GM19238 (cell line): Measurements from ENCODE around the gene TANGO6.
"Not testable (repeated sequence)": the region's sequence is repeated elsewhere in the genome, so short reads cannot be mapped to it uniquely, and the experiment has no call there.

Experiments used
- DNase-seq: peaks from one replicate; pipeline ENCODE4 v3.0.0; 2011; ENCODE audit warnings: low spot score; ENCODE audit not compliant: insufficient read length

Gene TANGO6

DNA sequence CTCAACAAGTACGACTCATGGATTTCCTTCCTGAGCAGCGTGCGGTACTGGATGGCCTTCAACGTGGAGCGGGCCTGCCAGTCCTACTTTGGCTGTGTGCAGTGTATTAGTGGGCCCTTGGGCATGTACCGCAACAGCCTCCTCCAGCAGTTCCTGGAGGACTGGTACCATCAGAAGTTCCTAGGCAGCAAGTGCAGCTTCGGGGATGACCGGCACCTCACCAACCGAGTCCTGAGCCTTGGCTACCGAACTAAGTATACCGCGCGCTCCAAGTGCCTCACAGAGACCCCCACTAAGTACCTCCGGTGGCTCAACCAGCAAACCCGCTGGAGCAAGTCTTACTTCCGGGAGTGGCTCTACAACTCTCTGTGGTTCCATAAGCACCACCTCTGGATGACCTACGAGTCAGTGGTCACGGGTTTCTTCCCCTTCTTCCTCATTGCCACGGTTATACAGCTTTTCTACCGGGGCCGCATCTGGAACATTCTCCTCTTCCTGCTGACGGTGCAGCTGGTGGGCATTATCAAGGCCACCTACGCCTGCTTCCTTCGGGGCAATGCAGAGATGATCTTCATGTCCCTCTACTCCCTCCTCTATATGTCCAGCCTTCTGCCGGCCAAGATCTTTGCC is 271.1 kb downstream of the TANGO6 start:
- DNase-seq: no peak

GRCh38 chr16:69114976-69115355 is 271.6 kb downstream of the TANGO6 start:
- DNase-seq: no peak

GRCh38 chr16:69115361-69115760 is 272.0 kb downstream of the TANGO6 start:
- DNase-seq: no peak

- no peak for DNase-seq
Observed at GRCh38 chr16:69115837-69116236, 272.5 kb downstream of the TANGO6 start.

GRCh38 chr16:69116256-69116875 is 273.0 kb downstream of the TANGO6 start:
- DNase-seq: no peak

GRCh38 chr16:69116906-69117305 is 273.6 kb downstream of the TANGO6 start:
- DNase-seq: no peak

GRCh38 chr16:69118468-69118867 is 275.1 kb downstream of the TANGO6 start:
- no peak for DNase-seq

GRCh38 chr16:69118994-69119393 is 275.7 kb downstream of the TANGO6 start:
- no peak for DNase-seq

GRCh38 chr16:69119536-69119935 is 276.2 kb downstream of the TANGO6 start:
- no peak for DNase-seq

DNA sequence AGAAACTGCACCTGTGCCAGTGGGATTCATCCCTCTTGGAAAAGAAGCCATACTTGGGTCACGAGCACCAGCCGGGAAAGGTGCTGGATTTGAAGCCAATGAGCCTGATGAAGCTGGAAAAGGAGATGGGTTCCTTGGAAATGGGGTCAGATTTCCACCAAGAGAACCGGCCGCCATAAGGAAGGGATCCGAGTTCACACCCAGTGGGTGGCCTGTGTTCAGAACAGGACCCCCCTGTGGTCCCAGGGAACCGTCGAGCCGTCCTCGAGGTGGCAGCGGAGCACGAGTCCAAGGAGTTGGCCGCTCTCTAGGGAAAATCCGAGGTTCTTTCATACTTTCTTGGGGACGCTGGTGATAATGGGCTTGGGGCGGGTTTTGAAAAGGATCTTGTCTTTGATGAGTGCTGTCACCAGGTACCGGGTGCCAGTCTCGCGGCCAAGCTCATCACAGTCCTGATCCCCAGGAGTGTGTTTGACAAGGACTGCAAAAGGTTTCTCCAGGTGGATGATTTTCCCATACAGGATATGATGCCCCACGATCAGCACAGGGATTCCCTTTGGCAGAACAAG is 276.8 kb downstream of the TANGO6 start:
- no peak for DNase-seq

DNA sequence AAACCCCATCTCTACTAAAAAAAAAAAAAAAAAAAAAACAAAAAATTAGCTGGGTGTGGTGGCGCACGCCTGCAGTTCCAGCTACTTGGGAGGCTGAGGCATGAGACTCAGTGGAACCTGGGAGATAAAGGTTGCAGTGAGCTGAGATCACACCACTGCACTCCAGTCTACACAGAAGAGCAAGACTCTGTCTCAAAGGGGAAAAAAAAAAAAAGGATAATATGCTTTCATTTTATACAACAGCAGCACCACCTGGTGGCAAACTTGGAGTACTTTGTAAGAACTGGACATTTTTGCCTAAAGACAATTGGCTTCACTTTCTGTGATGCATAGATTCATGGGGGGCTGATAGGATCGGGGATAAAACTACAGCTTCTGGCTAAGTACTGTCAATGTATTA is 280.6 kb downstream of the TANGO6 start:
- peak; percentile 45 for DNase-seq

DNA sequence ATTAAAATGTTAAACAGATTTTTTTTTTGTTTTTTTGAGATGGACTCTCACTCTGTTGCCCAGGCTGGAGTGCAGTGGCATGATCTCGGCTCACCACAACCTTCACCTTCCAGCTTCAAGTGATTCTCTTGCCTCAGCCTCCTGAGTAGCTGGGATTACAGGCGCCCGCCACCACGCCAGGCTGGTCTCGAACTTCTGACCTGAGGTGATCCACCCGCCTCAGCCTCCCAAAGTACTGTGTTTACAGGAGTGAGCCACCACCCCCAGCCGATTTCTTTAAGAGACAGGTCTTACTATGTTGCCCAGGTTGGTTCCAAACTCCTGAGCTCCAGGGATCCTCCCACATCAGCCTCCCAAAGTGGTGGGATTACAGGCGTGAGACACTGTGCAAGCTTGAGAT is 281.1 kb downstream of the TANGO6 start:
- not testable (repeated sequence) for DNase-seq

GRCh38 chr16:69124961-69125360 is 281.6 kb downstream of the TANGO6 start:
- DNase-seq: not testable (repeated sequence)

DNA sequence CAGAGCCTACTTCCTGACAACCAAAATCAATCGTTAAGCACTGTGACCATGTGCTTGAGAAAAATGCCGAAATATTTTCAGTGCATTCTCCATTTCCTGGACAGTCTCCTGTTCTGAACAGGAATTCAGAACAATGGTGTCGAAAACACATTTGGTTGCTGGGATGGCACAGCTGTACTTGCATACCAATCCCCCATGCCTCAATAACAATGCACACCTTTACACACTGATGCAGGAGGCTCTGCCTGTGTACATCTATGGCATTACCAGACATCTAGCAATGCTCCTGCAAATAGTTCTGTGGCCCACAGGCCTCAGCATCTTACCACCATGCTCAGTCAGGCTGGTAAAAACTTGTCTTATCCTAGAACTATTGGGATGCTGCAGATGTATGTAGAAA is 282.9 kb downstream of the TANGO6 start:
- no peak for DNase-seq

DNA sequence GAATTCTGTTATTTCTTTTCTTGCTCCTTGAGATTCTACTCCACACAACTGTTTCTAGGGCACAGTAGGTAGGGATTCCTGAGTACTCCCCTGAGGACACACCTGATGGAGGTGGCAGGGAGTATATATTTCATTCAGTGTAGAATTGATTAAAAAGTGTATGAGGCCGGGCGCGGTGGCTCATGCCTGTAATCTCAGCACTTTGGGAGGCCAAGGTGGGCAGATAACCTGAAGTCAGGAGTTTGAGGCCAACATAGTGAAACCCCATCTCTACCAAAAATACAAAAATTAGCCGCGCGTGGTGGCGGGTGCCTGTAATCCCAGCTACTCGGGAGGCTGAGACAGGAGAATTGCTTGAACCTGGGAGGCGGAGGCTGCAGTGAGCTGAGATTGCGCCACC is 283.5 kb downstream of the TANGO6 start:
- DNase-seq: not testable (repeated sequence)

DNA sequence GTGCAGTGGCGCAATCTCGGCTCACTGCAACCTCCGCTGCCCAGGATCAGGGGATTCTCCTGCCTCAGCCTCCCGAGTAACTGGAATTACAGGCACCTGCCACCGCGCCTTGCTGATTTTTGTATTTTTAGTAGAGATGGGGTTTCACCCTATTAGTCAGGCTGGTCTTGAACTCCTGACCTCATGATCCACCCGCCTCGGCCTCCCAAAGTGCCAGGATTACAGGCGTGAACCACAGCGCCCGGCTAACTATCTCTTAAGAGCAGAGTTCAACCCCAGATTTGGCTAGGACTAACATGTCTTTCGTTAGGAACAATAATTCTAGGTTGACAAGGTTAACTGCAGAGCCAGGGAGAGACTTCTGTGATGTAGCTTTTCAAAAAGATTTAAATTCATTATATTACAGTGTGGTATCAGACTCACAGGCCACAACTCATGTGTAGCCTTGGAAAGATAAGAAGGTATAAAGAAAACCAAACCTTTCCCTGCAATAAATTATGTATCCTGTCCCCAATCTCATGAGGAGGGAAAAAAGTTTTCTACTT is 284.7 kb downstream of the TANGO6 start:
- DNase-seq: no peak

- DNase-seq: no peak
Observed at GRCh38 chr16:69130461-69130860, 287.1 kb downstream of the TANGO6 start.

GRCh38 chr16:69131167-69131838 is 288.0 kb downstream of the TANGO6 start:
- DNase-seq: peak; percentile 47

GRCh38 chr16:69131839-69132423 is 288.6 kb downstream of the TANGO6 start:
- peak; percentile 87 for DNase-seq

DNA sequence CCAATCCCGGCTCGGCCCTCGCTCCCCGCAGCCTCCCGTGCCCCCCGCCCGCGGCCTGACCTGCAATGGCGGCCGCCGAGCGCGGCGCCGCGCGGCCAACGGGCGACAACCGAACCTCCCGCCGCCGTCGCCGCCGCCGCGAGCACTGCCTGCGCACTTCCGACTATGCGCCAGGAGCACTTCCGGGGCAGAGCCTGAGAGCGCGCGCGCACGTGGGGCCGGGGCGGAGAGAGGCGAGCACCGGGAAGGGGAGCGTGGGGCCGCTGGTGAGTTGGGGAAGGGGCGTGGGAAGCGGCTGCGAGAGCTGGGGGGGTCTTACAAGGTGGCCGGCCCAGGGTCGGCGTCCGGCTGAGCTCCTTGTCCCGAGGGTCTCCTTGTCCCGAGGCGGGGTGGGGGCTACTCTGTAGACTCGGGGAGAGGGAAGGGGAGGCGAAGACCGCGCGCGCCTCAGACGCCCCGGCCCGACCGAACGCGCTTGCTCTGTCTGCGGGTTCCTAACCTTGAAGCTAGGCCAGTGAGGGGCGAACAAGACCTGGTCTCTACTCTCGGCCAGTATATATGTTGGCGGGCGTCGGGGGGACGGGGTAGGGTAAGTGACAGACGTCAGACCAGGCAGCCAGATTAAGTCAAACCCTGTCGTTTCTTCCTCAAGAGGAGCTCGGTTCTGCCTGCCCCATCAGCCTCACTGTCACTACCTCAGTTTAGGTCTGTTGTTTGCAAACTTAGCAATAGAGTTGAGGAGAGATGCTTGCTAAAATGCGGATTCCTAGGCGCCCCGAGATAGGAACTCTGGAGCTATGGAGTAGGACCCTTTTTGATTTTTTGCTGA is 289.3 kb downstream of the TANGO6 start, which contains the start of the genes CHTF8 and UTP4:
CHTF8 (minus strand) TSS at position 165 of the 829 bp plus-strand sequence. CDS start 11,130 bp downstream, outside the sequence.
UTP4 (plus strand) TSS at position 226 of the 829 bp plus-strand sequence. CDS start 811 bp downstream, outside the sequence.
- peak; percentile 85 for DNase-seq
